Measurements from ENCODE around the gene SYT6.

DNA sequence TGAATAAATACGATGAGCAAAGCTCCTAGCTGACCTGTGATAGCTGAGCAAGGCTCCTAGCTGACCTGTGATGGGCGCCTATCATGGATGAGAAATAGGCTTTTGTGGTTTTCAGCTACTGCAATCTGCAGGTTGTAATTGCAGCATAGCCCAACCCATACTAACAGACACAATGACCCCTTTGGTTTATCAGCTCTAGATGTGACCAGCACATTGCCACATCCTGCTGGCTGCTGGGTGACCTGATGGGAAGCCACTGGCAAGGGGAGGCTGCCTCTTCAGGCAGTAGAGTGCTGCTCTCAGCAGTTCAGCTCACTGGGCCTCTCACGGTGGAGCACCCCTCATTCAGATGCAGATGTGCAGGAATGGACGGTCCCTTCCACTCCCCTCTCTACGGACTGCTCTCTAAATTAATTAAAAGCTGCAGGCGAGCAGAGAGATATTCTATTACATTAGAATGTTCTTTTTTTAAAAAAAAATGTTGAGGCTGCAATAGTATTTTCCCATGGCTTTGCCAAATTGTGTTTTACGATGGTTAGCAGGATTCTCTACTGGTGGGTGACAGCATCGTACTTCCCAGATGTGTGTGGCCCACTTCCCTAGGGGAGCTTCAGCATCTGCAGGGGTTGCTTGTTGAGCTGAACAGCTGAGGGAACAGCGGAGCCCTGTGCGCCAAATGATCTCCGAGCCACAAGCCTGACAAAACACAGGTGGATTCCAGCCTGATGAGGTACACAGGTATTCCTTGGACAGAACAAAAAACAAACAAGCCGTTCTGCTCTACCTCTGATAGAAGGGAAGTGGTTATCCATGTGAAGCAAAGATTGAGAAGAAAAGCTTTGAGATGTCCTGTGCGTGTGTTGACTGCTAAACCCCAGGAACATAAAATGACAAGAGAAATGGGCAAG lies 65.0 kb downstream of the SYT6 start:
- TF ChIP-seq MXI1 (IDR thresholded peaks at IDR 0.05; ENCODE audit: low read depth, low read length) (no peak), ATF7 (IDR thresholded peaks at IDR 0.05; ENCODE audit: low read depth) (no peak), CTCF (IDR thresholded peaks at IDR 0.05 in 2 of 3, conservative IDR thresholded peaks at IDR 0.05 in 1 of 3; ENCODE audit: control insufficient read depth in 2 of 3, extremely low read depth in 1 of 3, insufficient read depth in 1 of 3, low read depth in 3 of 3, low read length in 3 of 3) (no peak), LARP7 (IDR thresholded peaks at IDR 0.05) (no peak), EZH2 (IDR thresholded peaks at IDR 0.05; ENCODE audit: borderline replicate concordance, control insufficient read depth, low read depth, low read length) (no peak), CHD4 (IDR thresholded peaks at IDR 0.05) (no peak), KDM1A (IDR thresholded peaks at IDR 0.05; ENCODE audit: borderline replicate concordance) (no peak), RBBP5 (conservative IDR thresholded peaks at IDR 0.05) (no peak), RFX5 (IDR thresholded peaks at IDR 0.05; ENCODE audit: low read depth, low read length) (no peak), NR2C2 (IDR thresholded peaks at IDR 0.05; ENCODE audit: borderline replicate concordance, control insufficient read depth, insufficient read length, low read depth) (no peak), RCOR1 (conservative IDR thresholded peaks at IDR 0.05; ENCODE audit: low read depth, low read length) (no peak), SP1 (IDR thresholded peaks at IDR 0.05; ENCODE audit: low read depth, low read length) (no peak), CEBPZ (IDR thresholded peaks at IDR 0.05; ENCODE audit: low read depth, low read length) (no peak)
- TF ChIP-seq, protein P1, sequence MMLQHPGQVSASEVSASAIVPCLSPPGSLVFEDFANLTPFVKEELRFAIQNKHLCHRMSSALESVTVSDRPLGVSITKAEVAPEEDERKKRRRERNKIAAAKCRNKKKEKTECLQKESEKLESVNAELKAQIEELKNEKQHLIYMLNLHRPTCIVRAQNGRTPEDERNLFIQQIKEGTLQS (IDR thresholded peaks at IDR 0.05; ENCODE audit: borderline replicate concordance, extremely low read depth, low read depth, low read length), result no peak

All from GM12878 (cell line).